Astrocyte (in vitro differentiated cells and primary cell): ENCODE measurements around the gene RAD51B. TPM values are rescaled to one million over a fixed set of nuclear protein-coding genes. Genes with fewer than 3 reads are reported as not detected.

ENCODE experiments used
- DNase-seq: peaks from one replicate; pipeline ENCODE4 v3.0.0-alpha.2; 2010; ENCODE audit warnings: low read depth
- FAIRE-seq: peaks from 2 replicates; lab custom pipeline; 2011; peaks lifted over from hg19 to GRCh38; lab: Jason Lieb, UNC
- H2AFZ ChIP-seq: 2 replicates; pipeline ENCODE4 v1.6.0; 2012; ENCODE audit warnings: low read depth, low read length, inconsistent platforms
- H3K27ac ChIP-seq: 2 replicates; pipeline ENCODE4 v1.5.1; 2011; ENCODE audit warnings: low read depth, low read length, inconsistent platforms
- H3K27me3 ChIP-seq: 2 replicates; pipeline ENCODE4 v1.6.0; 2011; ENCODE audit warnings: low read length, inconsistent platforms; ENCODE audit not compliant: insufficient read depth
- H3K36me3 ChIP-seq: 2 replicates; pipeline ENCODE4 v1.5.1; 2011; ENCODE audit warnings: low read length, inconsistent platforms; ENCODE audit not compliant: insufficient read depth
- H3K4me1 ChIP-seq: 2 replicates; pipeline ENCODE4 v1.5.1; 2011; ENCODE audit warnings: low read length, inconsistent platforms; ENCODE audit not compliant: insufficient read depth
- H3K4me2 ChIP-seq: 2 replicates; pipeline ENCODE4 v1.6.0; 2012; ENCODE audit warnings: low read length, inconsistent platforms
- H3K4me3 ChIP-seq: 2 replicates; pipeline ENCODE4 v1.5.1; 2011; ENCODE audit warnings: low read depth, mild to moderate bottlenecking, low read length, inconsistent platforms; ENCODE audit not compliant: insufficient read depth
- H3K79me2 ChIP-seq: 2 replicates; pipeline ENCODE4 v1.6.0; 2012; ENCODE audit warnings: mild to moderate bottlenecking, low read length, inconsistent platforms; ENCODE audit not compliant: insufficient read depth
- H3K9ac ChIP-seq: 2 replicates; pipeline ENCODE4 v1.6.0; 2012; ENCODE audit warnings: mild to moderate bottlenecking, low read length, inconsistent platforms
- H3K9me3 ChIP-seq: 2 replicates; pipeline ENCODE4 v1.5.1; 2012; ENCODE audit warnings: low read depth, mild to moderate bottlenecking, low read length, inconsistent platforms; ENCODE audit not compliant: insufficient read depth
- H4K20me1 ChIP-seq: 2 replicates; pipeline ENCODE4 v1.6.0; 2012; ENCODE audit warnings: low read length, inconsistent platforms; ENCODE audit not compliant: insufficient read depth
- H3K27ac Mint-ChIP-seq: one replicate; pipeline ENCODE4 v1.8.0; 2021; ENCODE audit warnings: mild to moderate bottlenecking, mixed read lengths; ENCODE audit not compliant: unreplicated experiment
- H3K27me3 Mint-ChIP-seq: one replicate; pipeline ENCODE4 v1.8.0; 2021; ENCODE audit warnings: low read depth, mixed read lengths; ENCODE audit not compliant: unreplicated experiment
- H3K36me3 Mint-ChIP-seq: one replicate; pipeline ENCODE4 v1.8.0; 2021; ENCODE audit warnings: low read depth, mixed read lengths; ENCODE audit not compliant: unreplicated experiment
- H3K4me1 Mint-ChIP-seq: one replicate; pipeline ENCODE4 v1.8.0; 2021; ENCODE audit warnings: low read depth, mixed read lengths; ENCODE audit not compliant: unreplicated experiment
- H3K4me3 Mint-ChIP-seq: one replicate; pipeline ENCODE4 v1.8.0; 2021; ENCODE audit warnings: mild to moderate bottlenecking, moderate library complexity, mixed read lengths; ENCODE audit not compliant: unreplicated experiment
- H3K9me3 Mint-ChIP-seq: one replicate; pipeline ENCODE4 v1.8.0; 2021; ENCODE audit warnings: mild to moderate bottlenecking, mixed read lengths; ENCODE audit not compliant: unreplicated experiment
- EZH2 ChIP-seq: IDR thresholded peaks from 2 replicates; pipeline ENCODE4 v1.6.1; 2012; ENCODE audit warnings: mild to moderate bottlenecking, low read length, inconsistent platforms; ENCODE audit not compliant: insufficient read depth
- total RNA-seq: library from RNA; stranded (reverse); gene quantifications from 2 replicates; pipeline ENCODE4 v1.2.1, GENCODE V29; 2021
- TF ChIP-seq, protein P1 (sequence below): IDR thresholded peaks from 2 replicates; pipeline ENCODE4 v1.5.1; 2011; ENCODE audit warnings: low read depth, mild to moderate bottlenecking, inconsistent platforms, low read length, moderate library complexity; ENCODE audit not compliant: insufficient read depth

RAD51B gene
- total RNA-seq, 1 donor from 2014 or later: 10.8 TPM

DNA sequence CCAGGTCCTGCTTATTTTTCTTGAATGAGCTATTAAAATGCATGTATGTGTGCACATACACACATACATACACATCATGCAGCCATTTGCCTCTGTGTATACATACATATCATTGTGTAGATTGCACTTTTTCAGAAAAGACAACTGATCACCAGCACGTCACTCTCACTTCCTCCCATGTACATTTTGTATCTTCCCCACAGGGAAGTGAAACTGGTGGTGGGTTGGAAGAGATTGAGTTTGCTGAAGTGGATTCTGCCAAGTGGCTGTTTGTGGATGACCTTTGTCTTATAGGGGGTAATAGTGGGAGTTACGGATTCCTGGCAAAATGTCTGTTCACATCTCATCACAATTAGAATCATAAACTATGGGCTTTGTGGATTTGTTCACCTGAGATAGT is 448.6 kb downstream of the RAD51B start:
- no peaks in the 10 kb centered on the region for H4K20me1 ChIP-seq
- H3K27me3 ChIP-seq: no peaks in the 10 kb centered on the region
- H3K36me3 ChIP-seq: no peaks in the 10 kb centered on the region
- H3K4me1 Mint-ChIP-seq: peaks cover 10% of the 10 kb centered on the region
- no peak overlapping the region for H3K4me3 ChIP-seq
- H3K9ac ChIP-seq: no peak overlapping the region
- DNase-seq: no peak
- no peak overlapping the region for H3K4me2 ChIP-seq
- H3K4me3 Mint-ChIP-seq: no peak overlapping the region
- no peak overlapping the region for H3K27ac Mint-ChIP-seq
- FAIRE-seq: peak; percentile 37
- no peak overlapping the region for H2AFZ ChIP-seq
- H3K9me3 Mint-ChIP-seq: no peaks in the 10 kb centered on the region
- no peaks in the 10 kb centered on the region for H3K79me2 ChIP-seq
- H3K27me3 Mint-ChIP-seq: no peaks in the 10 kb centered on the region
- H3K36me3 Mint-ChIP-seq: no peaks in the 10 kb centered on the region
- H3K9me3 ChIP-seq: no peaks in the 10 kb centered on the region
- TF ChIP-seq, protein P1, sequence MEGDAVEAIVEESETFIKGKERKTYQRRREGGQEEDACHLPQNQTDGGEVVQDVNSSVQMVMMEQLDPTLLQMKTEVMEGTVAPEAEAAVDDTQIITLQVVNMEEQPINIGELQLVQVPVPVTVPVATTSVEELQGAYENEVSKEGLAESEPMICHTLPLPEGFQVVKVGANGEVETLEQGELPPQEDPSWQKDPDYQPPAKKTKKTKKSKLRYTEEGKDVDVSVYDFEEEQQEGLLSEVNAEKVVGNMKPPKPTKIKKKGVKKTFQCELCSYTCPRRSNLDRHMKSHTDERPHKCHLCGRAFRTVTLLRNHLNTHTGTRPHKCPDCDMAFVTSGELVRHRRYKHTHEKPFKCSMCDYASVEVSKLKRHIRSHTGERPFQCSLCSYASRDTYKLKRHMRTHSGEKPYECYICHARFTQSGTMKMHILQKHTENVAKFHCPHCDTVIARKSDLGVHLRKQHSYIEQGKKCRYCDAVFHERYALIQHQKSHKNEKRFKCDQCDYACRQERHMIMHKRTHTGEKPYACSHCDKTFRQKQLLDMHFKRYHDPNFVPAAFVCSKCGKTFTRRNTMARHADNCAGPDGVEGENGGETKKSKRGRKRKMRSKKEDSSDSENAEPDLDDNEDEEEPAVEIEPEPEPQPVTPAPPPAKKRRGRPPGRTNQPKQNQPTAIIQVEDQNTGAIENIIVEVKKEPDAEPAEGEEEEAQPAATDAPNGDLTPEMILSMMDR: no peak
- no peak for TF ChIP-seq EZH2
- H3K27ac ChIP-seq: no peak overlapping the region
- peaks cover 3% of the 10 kb centered on the region for H3K4me1 ChIP-seq

DNA sequence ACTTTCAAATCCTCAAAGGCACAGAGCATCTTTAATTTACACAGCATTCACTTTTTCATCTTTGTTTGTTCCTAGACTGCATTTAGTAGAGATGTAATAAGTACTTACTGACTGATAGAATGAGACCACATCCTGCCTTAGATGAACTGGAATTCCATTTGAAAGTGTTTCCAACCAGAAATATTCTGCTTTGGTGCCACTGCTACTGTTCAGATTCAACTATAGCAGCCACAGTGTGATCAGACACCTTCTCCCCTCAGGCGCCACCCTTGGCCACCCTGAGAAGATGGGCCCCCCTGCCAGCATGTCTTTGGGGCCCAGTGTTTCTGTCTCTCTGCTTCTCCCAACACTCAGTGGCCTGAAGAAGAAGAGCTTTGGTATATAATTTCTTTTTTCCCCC is 449.1 kb downstream of the RAD51B start:
- FAIRE-seq (no peak), DNase-seq (peak; percentile 54)
- H3K27ac ChIP-seq: no peak overlapping the region
- H3K9me3 Mint-ChIP-seq: no peaks in the 10 kb centered on the region
- H3K27ac Mint-ChIP-seq: peak overlapping the region; percentile 44
- H3K27me3 ChIP-seq: no peaks in the 10 kb centered on the region
- H3K9ac ChIP-seq: no peak overlapping the region
- TF ChIP-seq, protein P1: no peak
- no peak for TF ChIP-seq EZH2
- peaks cover 10% of the 10 kb centered on the region for H3K4me1 Mint-ChIP-seq
- H3K9me3 ChIP-seq: no peaks in the 10 kb centered on the region
- H4K20me1 ChIP-seq: no peaks in the 10 kb centered on the region
- no peak overlapping the region for H3K4me3 Mint-ChIP-seq
- H3K4me1 ChIP-seq: peaks cover 3% of the 10 kb centered on the region
- no peaks in the 10 kb centered on the region for H3K36me3 ChIP-seq
- H2AFZ ChIP-seq: no peak overlapping the region
- no peaks in the 10 kb centered on the region for H3K79me2 ChIP-seq
- H3K27me3 Mint-ChIP-seq: no peaks in the 10 kb centered on the region
- no peaks in the 10 kb centered on the region for H3K36me3 Mint-ChIP-seq
- no peak overlapping the region for H3K4me2 ChIP-seq
- H3K4me3 ChIP-seq: no peak overlapping the region

DNA sequence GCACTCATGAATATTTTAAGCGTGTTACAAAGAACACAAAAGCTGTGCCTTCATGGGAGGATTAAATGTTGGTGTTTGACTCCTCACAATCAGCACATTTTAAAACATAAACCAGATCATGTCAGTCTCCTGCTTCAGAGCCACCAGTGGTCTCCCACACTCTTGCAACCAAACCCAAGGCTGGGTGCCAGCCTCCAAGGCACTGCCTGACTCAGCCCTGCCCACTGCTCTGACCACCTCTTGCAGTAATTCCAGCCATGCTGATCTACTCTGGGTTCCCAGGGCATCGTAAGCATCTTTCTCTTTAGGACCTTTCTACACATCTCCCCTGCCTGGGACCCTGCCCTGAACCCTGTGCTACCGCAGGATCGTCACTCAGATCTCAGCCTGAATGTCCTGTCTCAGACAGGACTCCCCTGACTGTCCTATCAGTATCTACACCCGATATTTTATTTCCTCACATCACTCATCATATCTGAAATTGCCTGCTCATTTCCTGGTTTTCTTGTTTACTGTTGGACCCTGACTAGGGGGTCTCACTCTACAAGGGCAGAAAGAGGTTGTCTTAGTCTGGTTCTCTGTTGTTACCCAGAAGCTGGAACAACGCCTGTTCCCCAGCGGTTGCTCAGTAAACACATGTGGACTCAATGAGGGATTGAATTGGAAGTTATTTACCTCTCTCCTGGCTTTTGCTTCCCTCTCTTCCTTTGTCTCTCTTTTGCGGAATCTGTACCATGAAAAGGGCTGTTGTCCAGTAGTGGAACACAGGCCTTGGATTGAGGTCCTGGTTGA is 449.8 kb downstream of the RAD51B start:
- Histone ChIP-seq H3K27ac (no peak overlapping the region), H3K9ac (no peak overlapping the region), H2AFZ (no peak overlapping the region), H3K4me3 (no peak overlapping the region), H4K20me1 (no peaks in the 10 kb centered on the region), H3K27me3 (no peaks in the 10 kb centered on the region), H3K36me3 (no peaks in the 10 kb centered on the region), H3K79me2 (no peaks in the 10 kb centered on the region), H3K9me3 (no peaks in the 10 kb centered on the region), H3K4me1 (peaks cover 3% of the 10 kb centered on the region), H3K4me2 (no peak overlapping the region)
- no peak for TF ChIP-seq EZH2
- TF ChIP-seq, protein P1: no peak
- FAIRE-seq: no peak
- Mint-ChIP-seq H3K27ac (peak overlapping the region; percentile 44), H3K36me3 (no peaks in the 10 kb centered on the region), H3K9me3 (no peaks in the 10 kb centered on the region), H3K27me3 (no peaks in the 10 kb centered on the region), H3K4me1 (peaks cover 10% of the 10 kb centered on the region), H3K4me3 (no peak overlapping the region)
- DNase-seq: no peak
